GM12864 (cell line): ENCODE results near the gene UBR3.
"Not testable (repeated sequence)": the region's sequence is repeated elsewhere in the genome, so short reads cannot be mapped to it uniquely, and the experiment has no call there.

Experiments
- DNase-seq: peaks from one replicate; pipeline ENCODE4 v3.0.0-alpha.2; 2011; ENCODE audit warnings: low read depth
- H3K4me3 ChIP-seq: 2 replicates; pipeline ENCODE4 v1.5.1; 2011; ENCODE audit warnings: mild to moderate bottlenecking, low read depth, low read length, control low read depth
- TF ChIP-seq, protein P1 (sequence below): IDR thresholded peaks from 2 replicates; pipeline ENCODE4 v1.5.1; 2011; ENCODE audit warnings: low read depth, mild to moderate bottlenecking, moderate library complexity, low read length, control low read depth, inconsistent platforms; ENCODE audit errors: missing control alignments

The UBR3 gene

DNA sequence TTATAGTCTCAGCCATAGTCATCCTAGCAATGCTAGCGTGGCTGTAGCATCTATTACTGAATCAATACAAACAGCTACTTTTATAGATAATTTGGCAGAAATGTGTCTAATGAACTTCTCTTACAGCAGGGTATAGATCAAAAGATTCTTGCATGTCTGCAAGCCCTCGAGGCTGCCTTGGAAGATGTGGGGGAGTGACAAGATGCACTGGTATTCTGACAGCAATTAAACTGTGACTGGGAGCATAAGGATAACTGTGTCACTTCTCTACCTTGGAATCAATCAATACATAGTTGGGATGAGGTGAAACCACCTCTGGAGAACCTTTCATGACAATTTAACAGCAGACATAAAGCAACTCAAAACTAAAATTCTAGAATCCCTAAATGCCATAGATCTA, 291.4 kb downstream of the UBR3 start:
- DNase-seq, result no peak
- H3K4me3 ChIP-seq, result no peak overlapping the region
- TF ChIP-seq, protein P1, sequence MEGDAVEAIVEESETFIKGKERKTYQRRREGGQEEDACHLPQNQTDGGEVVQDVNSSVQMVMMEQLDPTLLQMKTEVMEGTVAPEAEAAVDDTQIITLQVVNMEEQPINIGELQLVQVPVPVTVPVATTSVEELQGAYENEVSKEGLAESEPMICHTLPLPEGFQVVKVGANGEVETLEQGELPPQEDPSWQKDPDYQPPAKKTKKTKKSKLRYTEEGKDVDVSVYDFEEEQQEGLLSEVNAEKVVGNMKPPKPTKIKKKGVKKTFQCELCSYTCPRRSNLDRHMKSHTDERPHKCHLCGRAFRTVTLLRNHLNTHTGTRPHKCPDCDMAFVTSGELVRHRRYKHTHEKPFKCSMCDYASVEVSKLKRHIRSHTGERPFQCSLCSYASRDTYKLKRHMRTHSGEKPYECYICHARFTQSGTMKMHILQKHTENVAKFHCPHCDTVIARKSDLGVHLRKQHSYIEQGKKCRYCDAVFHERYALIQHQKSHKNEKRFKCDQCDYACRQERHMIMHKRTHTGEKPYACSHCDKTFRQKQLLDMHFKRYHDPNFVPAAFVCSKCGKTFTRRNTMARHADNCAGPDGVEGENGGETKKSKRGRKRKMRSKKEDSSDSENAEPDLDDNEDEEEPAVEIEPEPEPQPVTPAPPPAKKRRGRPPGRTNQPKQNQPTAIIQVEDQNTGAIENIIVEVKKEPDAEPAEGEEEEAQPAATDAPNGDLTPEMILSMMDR, result no peak

DNA sequence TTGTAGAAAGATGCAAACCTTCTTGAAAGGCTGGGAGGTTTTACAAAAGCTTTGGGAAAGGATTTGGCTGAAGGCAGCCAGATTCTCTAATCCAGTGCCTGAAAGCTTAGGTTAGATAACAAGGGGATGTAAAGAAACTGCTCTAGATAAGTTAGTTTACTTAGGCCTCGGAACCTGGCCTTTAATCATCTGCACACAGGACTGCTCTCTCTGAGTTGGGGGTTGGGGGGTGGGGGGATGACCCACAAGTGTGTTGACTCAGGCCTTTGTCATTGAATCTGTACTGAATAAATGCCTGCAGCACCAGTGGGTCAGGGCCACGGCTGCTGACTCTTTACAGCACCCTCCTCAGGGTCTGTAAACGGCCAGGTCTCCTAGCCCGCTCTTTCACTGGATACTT, 292.1 kb downstream of the UBR3 start:
- H3K4me3 ChIP-seq, DNase-seq: not testable (repeated sequence)

DNA sequence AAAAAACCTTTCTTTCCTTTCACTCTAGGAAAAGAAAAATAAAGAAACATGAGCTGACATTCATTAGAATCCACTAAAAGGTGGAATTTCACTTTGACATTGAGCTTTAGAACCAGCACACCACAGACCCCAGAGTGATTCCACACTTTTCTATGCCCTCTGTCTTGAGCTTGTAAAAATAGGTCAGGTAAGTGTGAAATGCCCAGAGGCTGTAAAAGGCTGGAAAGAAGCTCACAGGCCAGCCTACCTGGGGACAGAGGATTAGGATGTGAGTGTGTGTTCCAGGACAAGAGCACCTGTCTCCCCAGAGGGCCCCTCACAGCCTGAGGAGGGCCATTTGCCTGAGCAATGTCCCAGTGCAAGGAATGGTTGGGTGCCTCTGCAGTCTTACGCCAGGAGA, 294.4 kb downstream of the UBR3 start:
- DNase-seq, result no peak
- H3K4me3 ChIP-seq, result no peak overlapping the region
- TF ChIP-seq, protein P1, result no peak

DNA sequence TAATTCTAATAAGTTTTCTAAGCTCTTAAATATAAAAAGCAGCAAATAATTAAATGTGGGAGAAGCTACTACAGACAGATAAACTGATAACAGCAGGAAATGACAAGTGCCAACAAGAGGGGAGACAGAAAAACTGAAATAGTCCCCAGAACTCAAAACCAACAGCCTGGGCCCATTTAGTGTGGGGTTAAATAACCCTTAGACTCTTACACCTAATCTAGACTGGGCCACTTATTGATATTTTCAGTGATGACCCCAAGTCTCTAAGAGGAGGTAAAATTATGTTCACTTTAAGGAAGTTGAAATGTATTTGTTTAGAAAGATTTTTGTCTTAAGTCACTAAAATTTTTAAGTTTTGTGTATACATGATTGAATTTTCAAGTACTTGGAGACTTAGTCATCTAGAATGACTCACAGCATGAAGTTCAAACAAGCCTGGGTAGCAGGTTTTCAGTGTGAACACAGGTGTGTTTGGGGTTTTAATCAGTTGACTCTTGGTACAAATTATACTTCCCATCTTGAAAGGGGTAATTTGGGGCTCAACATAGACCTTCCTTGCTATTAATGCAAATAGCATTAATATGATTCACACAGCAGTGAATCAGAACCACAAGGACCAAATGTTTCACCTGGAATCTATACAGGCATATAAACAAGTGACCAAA, 295.8 kb downstream of the UBR3 start:
- TF ChIP-seq, protein P1, result no peak
- DNase-seq, result no peak

DNA sequence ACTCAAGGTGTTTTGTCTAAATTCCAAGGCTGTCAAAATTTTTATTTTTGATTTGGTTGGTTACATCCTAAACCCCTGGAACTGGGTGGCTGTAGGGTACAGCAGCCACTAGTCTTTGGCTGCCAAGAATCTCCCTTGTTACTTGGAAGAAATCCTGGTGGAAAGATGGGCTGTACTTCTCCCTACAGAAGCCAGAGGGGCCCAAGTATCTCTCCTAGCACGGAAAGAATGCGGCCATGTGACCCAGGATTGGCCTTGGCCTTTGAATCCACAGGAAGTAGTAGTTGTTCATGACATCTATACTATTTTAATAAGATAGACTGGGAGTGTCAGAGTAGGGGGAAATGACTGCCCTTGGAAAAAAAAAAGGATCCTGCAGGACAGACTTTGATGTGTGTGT, 296.3 kb downstream of the UBR3 start:
- DNase-seq, result no peak
- no peak overlapping the region for H3K4me3 ChIP-seq
- TF ChIP-seq, protein P1, result no peak

More for the DNA sequence above, 295.8 kb downstream of the UBR3 start:
- H3K4me3 ChIP-seq, result no peak overlapping the region

DNA sequence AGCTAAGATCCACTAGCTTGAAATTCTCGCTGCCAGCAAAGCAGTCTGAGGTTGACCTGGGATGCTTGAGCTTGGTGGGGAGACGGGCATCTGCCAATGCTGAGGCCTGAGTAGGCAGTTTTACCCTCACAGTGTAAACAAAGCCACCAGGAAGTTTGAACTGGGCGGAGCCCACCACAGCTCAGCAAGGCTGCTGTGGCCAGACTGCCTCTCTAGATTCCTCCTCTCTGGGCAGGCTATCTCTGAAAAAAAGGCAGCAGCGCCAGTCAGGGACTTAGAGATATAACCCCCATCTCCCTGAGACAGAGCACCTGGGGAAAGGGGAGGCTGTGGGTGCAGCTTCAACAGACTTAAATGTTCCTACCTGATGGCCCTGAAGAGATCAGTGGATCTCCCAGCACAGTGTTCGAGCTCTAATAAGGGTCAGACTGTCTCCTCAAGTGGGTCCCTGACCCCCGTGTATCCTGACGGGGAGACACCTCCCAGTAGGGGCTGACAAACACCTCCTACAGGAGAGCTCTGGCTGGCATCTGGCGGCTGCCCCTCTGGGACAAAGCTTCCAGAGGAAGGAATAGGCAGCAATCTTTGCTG, 299.0 kb downstream of the UBR3 start:
- H3K4me3 ChIP-seq, DNase-seq: not testable (repeated sequence)
